GM23338 (cell line): ENCODE results near the gene SUGCT. TPM values are rescaled to one million over a fixed set of nuclear protein-coding genes. Genes with fewer than 3 reads are reported as not detected.

Experiments
- ATAC-seq: fragments of 200-7000 bp; cut with Tn5 transposase; 3 replicates; pipeline ENCODE4 v1.9.1; 2020
- DNase-seq: peaks from one replicate; pipeline ENCODE4 v3.0.0-alpha.2; 2015; ENCODE audit warnings: low spot score
- H2AFZ ChIP-seq: fragments of 200-600 bp; sonication (generic); 2 replicates; pipeline ENCODE4 v1.8.0; 2016; ENCODE audit warnings: antibody characterized with exemption, mild to moderate bottlenecking, moderate library complexity
- H3F3A ChIP-seq: fragments of 200-600 bp; sonication (generic); replicated peaks from 2 replicates; pipeline ENCODE4 v1.8.0; 2017; ENCODE audit warnings: antibody characterized with exemption, mixed run types, low read depth
- H3K27ac ChIP-seq: fragments of 200-600 bp; sonication (generic); 2 replicates; pipeline ENCODE4 v1.6.1; 2016; ENCODE audit warnings: low read depth
- H3K27me3 ChIP-seq: fragments of 200-600 bp; sonication (generic); 2 replicates; pipeline ENCODE4 v1.8.0; 2016; ENCODE audit warnings: mild to moderate bottlenecking, mixed run types, moderate library complexity; ENCODE audit not compliant: insufficient read depth
- H3K36me3 ChIP-seq: fragments of 200-600 bp; sonication (generic); 2 replicates; pipeline ENCODE4 v1.8.0; 2016; ENCODE audit warnings: mild to moderate bottlenecking; ENCODE audit not compliant: insufficient read depth
- H3K4me1 ChIP-seq: fragments of 200-600 bp; sonication (generic); 2 replicates; pipeline ENCODE4 v1.8.0; 2016; ENCODE audit warnings: mild to moderate bottlenecking, moderate library complexity; ENCODE audit not compliant: insufficient read depth
- H3K4me2 ChIP-seq: fragments of 200-600 bp; sonication (generic); 2 replicates; pipeline ENCODE4 v1.7.1; 2017; ENCODE audit warnings: mixed run types
- H3K4me3 ChIP-seq: fragments of 200-600 bp; sonication (generic); 2 replicates; pipeline ENCODE4 v1.6.1; 2016; ENCODE audit warnings: mixed run types
- H3K79me2 ChIP-seq: fragments of 200-600 bp; sonication (generic); replicated peaks from 2 replicates; pipeline ENCODE4 v1.8.0; 2017; ENCODE audit warnings: mild to moderate bottlenecking; ENCODE audit not compliant: insufficient read depth
- H3K9me2 ChIP-seq: fragments of 200-600 bp; sonication (generic); 2 replicates; pipeline ENCODE4 v1.8.0; 2017; ENCODE audit not compliant: insufficient read depth
- H4K20me1 ChIP-seq: fragments of 200-600 bp; sonication (generic); replicated peaks from 2 replicates; pipeline ENCODE4 v1.8.0; 2017; ENCODE audit warnings: mild to moderate bottlenecking; ENCODE audit not compliant: insufficient read depth
- H3K27ac Mint-ChIP-seq: 2 replicates; pipeline ENCODE4 v1.8.0; 2020; ENCODE audit warnings: inconsistent platforms, mild to moderate bottlenecking, moderate library complexity, mixed read lengths
- H3K27me3 Mint-ChIP-seq: 3 replicates; pipeline ENCODE4 v1.8.0; 2022; ENCODE audit warnings: low read depth, mild to moderate bottlenecking, moderate library complexity, mixed read lengths, inconsistent platforms; ENCODE audit not compliant: insufficient read depth, poor library complexity
- H3K36me3 Mint-ChIP-seq: 3 replicates; pipeline ENCODE4 v1.8.0; 2021; ENCODE audit warnings: low read depth, mild to moderate bottlenecking, inconsistent platforms, moderate library complexity, mixed read lengths
- H3K4me1 Mint-ChIP-seq: 3 replicates; pipeline ENCODE4 v1.8.0; 2020; ENCODE audit warnings: mild to moderate bottlenecking, inconsistent platforms, mixed read lengths
- H3K4me3 Mint-ChIP-seq: 3 replicates; pipeline ENCODE4 v1.8.0; 2021; ENCODE audit warnings: moderate library complexity, mild to moderate bottlenecking, inconsistent platforms, mixed read lengths
- H3K9me3 Mint-ChIP-seq: 3 replicates; pipeline ENCODE4 v1.8.0; 2020; ENCODE audit warnings: moderate library complexity, mild to moderate bottlenecking, inconsistent platforms, mixed read lengths
- CREB1 ChIP-seq: fragments of 250-450 bp; sonication (Bioruptor Pico); IDR thresholded peaks from 2 replicates; pipeline ENCODE4 v1.5.0; 2020; ENCODE audit warnings: low read depth, mild to moderate bottlenecking, moderate library complexity
- CTCF ChIP-seq, 2 experiments: fragments of 200-600 bp in 1 of 2; sonication (generic) in 1 of 2; conservative IDR thresholded peaks; 2 replicates each; pipeline versions ENCODE4 v1.5.1 to v1.6.1; 2016 to 2017; ENCODE audit warnings: antibody characterized with exemption in 2 of 2, low read depth in 2 of 2, mild to moderate bottlenecking in 2 of 2, moderate library complexity in 1 of 2
- ETS1 ChIP-seq: IDR thresholded peaks from 2 replicates; pipeline ENCODE4 v1.6.1; 2016; ENCODE audit warnings: antibody characterized with exemption
- EZH2 ChIP-seq: fragments of 200-600 bp; sonication (generic); IDR thresholded peaks from one replicate; pipeline ENCODE4 v1.8.0; 2017; ENCODE audit warnings: antibody characterized with exemption, mild to moderate bottlenecking, low read depth; ENCODE audit not compliant: unreplicated experiment
- EZH2phosphoT487 ChIP-seq: fragments of 200-600 bp; sonication (generic); IDR thresholded peaks from one replicate; pipeline ENCODE4 v1.8.1; 2018; ENCODE audit warnings: antibody characterized with exemption; ENCODE audit not compliant: unreplicated experiment
- NANOG ChIP-seq: IDR thresholded peaks from 2 replicates; pipeline ENCODE4 v1.6.1; 2016; ENCODE audit warnings: antibody characterized with exemption, borderline replicate concordance
- POLR2AphosphoS5 ChIP-seq: IDR thresholded peaks from 2 replicates; pipeline ENCODE4 v1.6.1; 2016; ENCODE audit warnings: antibody characterized with exemption, low read depth
- REST ChIP-seq: IDR thresholded peaks from one replicate; pipeline ENCODE4 v1.6.1; 2018; ENCODE audit warnings: antibody characterized with exemption; ENCODE audit not compliant: unreplicated experiment
- ZNF462 ChIP-seq: fragments of 250-450 bp; sonication (Bioruptor Pico); IDR thresholded peaks from 2 replicates; pipeline ENCODE4 v1.5.0; 2020; ENCODE audit warnings: mild to moderate bottlenecking, moderate library complexity
- polyA plus RNA-seq: library from polyadenylated mRNA; unstranded; fragments of >200 nt; fragmentation: Nextera tagmentation; extraction: Ambion mirVana; gene quantifications from 2 replicates; pipeline ENCODE4 v1.2.1, GENCODE V29; 2016
- total RNA-seq: library from RNA; depleted of rRNA; stranded (reverse); fragments of >200 nt; shearing (Covaris generic); gene quantifications from 2 replicates; pipeline ENCODE4 v1.2.3, GENCODE V29; 2014

Gene SUGCT
- total and polyA plus RNA-seq, 2 experiments from 2014 or later: 4.2 to 5.6 TPM

GRCh38 chr7:40847921-40848320 is 713.1 kb downstream of the SUGCT start:
- no peak overlapping the region for H3K4me2 ChIP-seq
- ATAC-seq (no peak), DNase-seq (no peak)
- Mint-ChIP-seq H3K27ac (no peak overlapping the region), H3K36me3 (peaks cover 5% of the 10 kb centered on the region; the same call in 2 of the 3 replicates), H3K9me3 (peaks cover 8% of the 10 kb centered on the region), H3K4me1 (no peaks in the 10 kb centered on the region), H3K27me3 (no peaks in the 10 kb centered on the region), H3K4me3 (no peak overlapping the region)
- no peak overlapping the region for H2AFZ ChIP-seq
- H3K27me3 ChIP-seq: no peaks in the 10 kb centered on the region
- no peaks in the 10 kb centered on the region for H3F3A ChIP-seq
- no peak overlapping the region for H3K4me3 ChIP-seq
- H3K4me1 ChIP-seq: no peaks in the 10 kb centered on the region
- TF ChIP-seq ETS1 (no peak), EZH2phosphoT487 (no peak), CREB1 (CRISPR knock-in tag) (no peak), REST (no peak), EZH2 (no peak), NANOG (no peak), ZNF462 (no peak), POLR2AphosphoS5 (no peak), CTCF (conservative IDR thresholded peaks at IDR 0.05; ENCODE audit: low read depth in 2 of 2) (no peak)
- H3K79me2 ChIP-seq: no peaks in the 10 kb centered on the region
- H3K36me3 ChIP-seq: no peaks in the 10 kb centered on the region
- H3K27ac ChIP-seq: no peak overlapping the region
- no peaks in the 10 kb centered on the region for H4K20me1 ChIP-seq
- H3K9me2 ChIP-seq: no peaks in the 10 kb centered on the region
